ENCODE measurements around the gene DUSP2.

- TF ChIP-seq CTCF (IDR thresholded peaks at IDR 0.05) (no peak), POLR2A (IDR thresholded peaks at IDR 0.05) (no peak)
These were observed 31.4 kb upstream of the DUSP2 start for GRCh38 chr2:96176661-96177060.

Data from Peyer's patch (tissue), 4 donors.